ENCODE measurements around the gene STK38.

DNA sequence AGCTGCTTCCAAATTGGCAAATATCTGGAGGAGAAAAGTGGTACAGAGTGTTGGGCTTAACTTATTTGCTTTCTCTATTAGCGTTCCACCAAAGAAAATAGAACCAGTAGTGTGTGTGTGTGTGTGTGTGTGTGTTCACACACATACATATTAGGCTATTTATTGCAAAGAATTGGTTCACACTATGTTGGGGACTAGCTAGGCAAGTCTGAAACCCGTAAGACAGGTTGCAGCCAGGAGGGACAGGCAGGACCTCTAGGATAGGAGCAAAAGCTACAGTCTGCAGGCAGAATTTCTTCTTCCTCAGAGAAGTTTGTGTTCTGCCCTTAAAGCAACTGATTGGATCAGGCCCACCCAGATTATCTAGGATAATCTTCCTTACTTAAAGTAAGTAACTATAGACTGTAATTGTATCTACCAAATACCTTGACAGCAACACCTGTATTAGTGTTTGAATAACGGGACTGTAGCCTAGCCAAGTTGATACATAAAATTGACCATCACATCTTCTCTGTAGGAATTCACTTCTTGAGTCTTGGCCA, 91.7 kb downstream of the STK38 start:
- TF ChIP-seq POLR2AphosphoS5 (IDR thresholded peaks at IDR 0.05) (no peak), POLR2A (IDR thresholded peaks at IDR 0.05; ENCODE audit: low read depth) (no peak)
- TF ChIP-seq, protein P1, sequence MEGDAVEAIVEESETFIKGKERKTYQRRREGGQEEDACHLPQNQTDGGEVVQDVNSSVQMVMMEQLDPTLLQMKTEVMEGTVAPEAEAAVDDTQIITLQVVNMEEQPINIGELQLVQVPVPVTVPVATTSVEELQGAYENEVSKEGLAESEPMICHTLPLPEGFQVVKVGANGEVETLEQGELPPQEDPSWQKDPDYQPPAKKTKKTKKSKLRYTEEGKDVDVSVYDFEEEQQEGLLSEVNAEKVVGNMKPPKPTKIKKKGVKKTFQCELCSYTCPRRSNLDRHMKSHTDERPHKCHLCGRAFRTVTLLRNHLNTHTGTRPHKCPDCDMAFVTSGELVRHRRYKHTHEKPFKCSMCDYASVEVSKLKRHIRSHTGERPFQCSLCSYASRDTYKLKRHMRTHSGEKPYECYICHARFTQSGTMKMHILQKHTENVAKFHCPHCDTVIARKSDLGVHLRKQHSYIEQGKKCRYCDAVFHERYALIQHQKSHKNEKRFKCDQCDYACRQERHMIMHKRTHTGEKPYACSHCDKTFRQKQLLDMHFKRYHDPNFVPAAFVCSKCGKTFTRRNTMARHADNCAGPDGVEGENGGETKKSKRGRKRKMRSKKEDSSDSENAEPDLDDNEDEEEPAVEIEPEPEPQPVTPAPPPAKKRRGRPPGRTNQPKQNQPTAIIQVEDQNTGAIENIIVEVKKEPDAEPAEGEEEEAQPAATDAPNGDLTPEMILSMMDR (IDR thresholded peaks at IDR 0.05): no peak

Data from esophagus muscularis mucosa (tissue), 3 donors.